GM10266 (cell line): Measurements from ENCODE around the gene CCDC8.

Experiments
- DNase-seq: peaks from one replicate; pipeline ENCODE4 v3.0.0; 2012; ENCODE audit errors: extremely low spot score
- CTCF ChIP-seq: IDR thresholded peaks from 2 replicates; pipeline ENCODE4 v1.5.1; 2012; ENCODE audit warnings: mild to moderate bottlenecking, low read depth; ENCODE audit not compliant: control insufficient read depth, insufficient read depth; ENCODE audit errors: missing control alignments

CCDC8 gene

GRCh38 chr19:46410205-46411087, 2.9 kb downstream of the CCDC8 start:
- TF ChIP-seq CTCF, result no peak

GRCh38 chr19:46409191-46409590, 4.2 kb downstream of the CCDC8 start:
- TF ChIP-seq CTCF, result no peak
- no peak for DNase-seq

More at GRCh38 chr19:46410205-46411087, 2.9 kb downstream of the CCDC8 start:
- DNase-seq, result no peak

- no peak for TF ChIP-seq CTCF
- no peak for DNase-seq
These were observed 4.7 kb downstream of the CCDC8 start for GRCh38 chr19:46408664-46409039.

- DNase-seq, result no peak
- TF ChIP-seq CTCF, result no peak
These were observed 5.3 kb downstream of the CCDC8 start for GRCh38 chr19:46407856-46408663.

GRCh38 chr19:46406976-46407375, 6.4 kb downstream of the CCDC8 start:
- no peak for DNase-seq
- no peak for TF ChIP-seq CTCF

- no peak for DNase-seq
- TF ChIP-seq CTCF, result no peak
These were observed 8.5 kb downstream of the CCDC8 start for GRCh38 chr19:46404753-46405468.
